H54 (cell line): ENCODE results near the gene CD276.
"Not testable (repeated sequence)": the region's sequence is repeated elsewhere in the genome, so short reads cannot be mapped to it uniquely, and the experiment has no call there.

ENCODE experiments used
- DNase-seq: peaks from one replicate; pipeline ENCODE4 v3.0.0; 2011; ENCODE audit warnings: low spot score, mixed read lengths; ENCODE audit not compliant: insufficient read length
- FAIRE-seq: peaks from 3 replicates; lab custom pipeline; 2011; peaks lifted over from hg19 to GRCh38; lab: Jason Lieb, UNC
- POLR2A ChIP-seq: IDR thresholded peaks from 2 replicates; pipeline ENCODE4 v1.6.1; 2011; ENCODE audit warnings: low read depth, mild to moderate bottlenecking, low read length

Gene CD276

GRCh38 chr15:73683777-73684580, at the start of gene CD276:
Gene CD276 (plus strand): TSS chr15:73684383. CDS start chr15:73699640, 15,257 bp downstream.
- FAIRE-seq: no peak
- peak; percentile 61 for DNase-seq

GRCh38 chr15:73637527-73637926, 46.7 kb upstream of the CD276 start:
- FAIRE-seq (no peak), DNase-seq (no peak)
- TF ChIP-seq POLR2A: no peak

More at GRCh38 chr15:73683777-73684580, at the start of gene CD276:
- peak; percentile 65 for TF ChIP-seq POLR2A

- not testable (repeated sequence) for FAIRE-seq, DNase-seq
Measured at GRCh38 chr15:73639464-73639863, 44.7 kb upstream of the CD276 start.

GRCh38 chr15:73647259-73648013, 36.7 kb upstream of the CD276 start:
- DNase-seq (no peak), FAIRE-seq (no peak)
- no peak for TF ChIP-seq POLR2A

GRCh38 chr15:73648014-73648295, 36.2 kb upstream of the CD276 start:
- DNase-seq (no peak), FAIRE-seq (no peak)
- TF ChIP-seq POLR2A: no peak

GRCh38 chr15:73650416-73651126, 33.6 kb upstream of the CD276 start:
- no peak for DNase-seq
- TF ChIP-seq POLR2A: no peak
- FAIRE-seq: no peak

GRCh38 chr15:73654659-73655058, 29.5 kb upstream of the CD276 start:
- no peak for TF ChIP-seq POLR2A
- DNase-seq: no peak
- no peak for FAIRE-seq

GRCh38 chr15:73655724-73656123, 28.5 kb upstream of the CD276 start:
- FAIRE-seq (no peak), DNase-seq (no peak)
- no peak for TF ChIP-seq POLR2A

GRCh38 chr15:73658645-73659044, 25.5 kb upstream of the CD276 start:
- no peak for FAIRE-seq
- no peak for DNase-seq
- no peak for TF ChIP-seq POLR2A

GRCh38 chr15:73660455-73660854, 23.7 kb upstream of the CD276 start:
- TF ChIP-seq POLR2A: no peak
- no peak for FAIRE-seq
- DNase-seq: no peak

- no peak for TF ChIP-seq POLR2A
- DNase-seq: no peak
- FAIRE-seq: no peak
Measured at GRCh38 chr15:73674587-73674986, 9.6 kb upstream of the CD276 start.

- no peak for FAIRE-seq
- DNase-seq: no peak
- no peak for TF ChIP-seq POLR2A
Measured at GRCh38 chr15:73677146-73677607, 7.0 kb upstream of the CD276 start.

GRCh38 chr15:73677733-73678132, 6.5 kb upstream of the CD276 start:
- TF ChIP-seq POLR2A: no peak
- no peak for FAIRE-seq
- no peak for DNase-seq

- FAIRE-seq (no peak), DNase-seq (no peak)
- no peak for TF ChIP-seq POLR2A
Measured at GRCh38 chr15:73678498-73678897, 5.7 kb upstream of the CD276 start.
